Colonic mucosa (tissue), 4 donors: ENCODE data around the gene CIAO3. TPM values are rescaled to one million over a fixed set of nuclear protein-coding genes. Genes with fewer than 3 reads are reported as not detected.

ENCODE experiments used
- DNase-seq: peaks from one replicate; pipeline ENCODE4 v3.0.0-alpha.2; 2020
- H3K27ac ChIP-seq: fragments of 200-600 bp; one replicate; pipeline ENCODE4 v1.8.0; 2021
- H3K27me3 ChIP-seq: fragments of 200-600 bp; one replicate; pipeline ENCODE4 v1.8.0; 2021
- H3K36me3 ChIP-seq: fragments of 200-600 bp; one replicate; pipeline ENCODE4 v1.8.0; 2021
- H3K4me1 ChIP-seq: fragments of 200-600 bp; one replicate; pipeline ENCODE4 v1.8.0; 2021; ENCODE audit warnings: mild to moderate bottlenecking
- H3K4me3 ChIP-seq: fragments of 200-600 bp; one replicate; pipeline ENCODE4 v1.8.0; 2021
- H3K9ac ChIP-seq, 2 donors: one replicate each; pipeline ENCODE4 v1.7.0; 2013; ENCODE audit warnings: control low read depth in 2 of 2, low read depth in 2 of 2, low read length in 2 of 2
- H3K9me3 ChIP-seq: fragments of 200-600 bp; one replicate; pipeline ENCODE4 v1.8.0; 2021
- intact Hi-C: fragments of 100-400 bp; cut with DNase I; formaldehyde crosslinking; loops from one replicate; pipeline ENCODE4 v1.14.1; 2022
- total RNA-seq, 2 donors: library from RNA; stranded (reverse); fragmentation: NEBNext Ultra II Directional in 1 of 2; extraction: Animal tissue kit (Norgen Biotek cat#: 25700) in 1 of 2; gene quantifications; one replicate each; pipeline ENCODE4 v1.2.1, GENCODE V29; 2021
- TF ChIP-seq, protein P1 (sequence below): fragments of 200-600 bp; IDR thresholded peaks from one replicate; pipeline ENCODE4 v1.8.0; 2022; ENCODE audit warnings: antibody characterized with exemption, mild to moderate bottlenecking
- donor health status: healthy.
- donor health status: DM: no; HTN: no; CAD: no.
- donor health status: DM: no; HTN: no; CAD: no.

Gene CIAO3
- total RNA-seq, 2 donors from 2014 or later: 29.2 to 62.1 TPM

DNA sequence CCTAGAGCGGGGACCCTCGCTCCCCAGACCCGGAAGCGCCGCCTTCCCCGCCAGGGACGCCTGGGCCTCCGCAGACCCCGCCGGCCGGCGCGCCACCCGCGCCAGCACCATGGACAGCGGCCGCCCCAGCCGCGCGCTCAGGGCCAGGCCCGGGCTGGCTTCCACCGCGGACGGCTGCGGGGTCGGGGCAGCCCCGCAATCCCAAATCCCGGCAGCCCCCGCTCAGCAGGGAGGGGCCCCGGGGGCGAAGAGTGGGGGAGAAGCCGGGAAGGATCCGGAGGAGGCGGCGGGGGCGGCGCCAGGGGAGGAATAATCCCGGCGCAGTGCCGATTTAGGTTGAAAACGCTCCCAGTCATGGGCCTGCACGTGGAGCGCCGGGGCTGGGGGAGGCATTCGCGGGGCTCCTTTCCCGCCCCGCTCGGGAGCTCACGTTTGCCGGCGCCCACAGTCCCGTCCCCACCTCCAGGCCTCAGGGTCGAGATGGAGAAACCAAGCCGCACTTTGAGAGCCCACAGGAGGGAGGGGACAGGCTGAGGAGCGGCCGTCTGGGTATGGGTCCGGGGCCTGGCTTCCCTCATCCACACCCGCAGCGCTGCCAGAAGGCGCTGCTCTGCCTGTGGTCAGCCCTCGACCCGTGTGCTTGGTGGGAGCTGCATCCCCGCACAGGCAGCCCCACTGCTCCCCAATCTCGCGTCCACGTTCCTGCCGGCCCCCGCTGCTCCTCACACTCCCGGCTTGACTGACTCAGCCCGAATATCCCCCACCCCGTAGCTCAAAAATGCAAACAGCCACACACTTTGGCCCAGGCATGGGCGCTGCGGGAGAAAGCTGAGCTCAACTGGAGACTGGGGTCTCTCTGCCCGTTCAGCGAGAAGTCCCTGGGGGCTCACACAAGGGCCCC is 39.9 kb downstream of the CIAO3 start:
- TF ChIP-seq, protein P1, sequence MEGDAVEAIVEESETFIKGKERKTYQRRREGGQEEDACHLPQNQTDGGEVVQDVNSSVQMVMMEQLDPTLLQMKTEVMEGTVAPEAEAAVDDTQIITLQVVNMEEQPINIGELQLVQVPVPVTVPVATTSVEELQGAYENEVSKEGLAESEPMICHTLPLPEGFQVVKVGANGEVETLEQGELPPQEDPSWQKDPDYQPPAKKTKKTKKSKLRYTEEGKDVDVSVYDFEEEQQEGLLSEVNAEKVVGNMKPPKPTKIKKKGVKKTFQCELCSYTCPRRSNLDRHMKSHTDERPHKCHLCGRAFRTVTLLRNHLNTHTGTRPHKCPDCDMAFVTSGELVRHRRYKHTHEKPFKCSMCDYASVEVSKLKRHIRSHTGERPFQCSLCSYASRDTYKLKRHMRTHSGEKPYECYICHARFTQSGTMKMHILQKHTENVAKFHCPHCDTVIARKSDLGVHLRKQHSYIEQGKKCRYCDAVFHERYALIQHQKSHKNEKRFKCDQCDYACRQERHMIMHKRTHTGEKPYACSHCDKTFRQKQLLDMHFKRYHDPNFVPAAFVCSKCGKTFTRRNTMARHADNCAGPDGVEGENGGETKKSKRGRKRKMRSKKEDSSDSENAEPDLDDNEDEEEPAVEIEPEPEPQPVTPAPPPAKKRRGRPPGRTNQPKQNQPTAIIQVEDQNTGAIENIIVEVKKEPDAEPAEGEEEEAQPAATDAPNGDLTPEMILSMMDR: no peak
- intact Hi-C loops: no loop called here
- Histone ChIP-seq H3K4me1 (peaks cover 2% of the 10 kb centered on the region), H3K4me3 (no peak overlapping the region), H3K9me3 (no peaks in the 10 kb centered on the region), H3K27me3 (peaks cover 57% of the 10 kb centered on the region), H3K27ac (no peak overlapping the region), H3K9ac (peak overlapping the region in 1 of 2 donors; percentile 35), H3K36me3 (no peaks in the 10 kb centered on the region)
- no peak for DNase-seq

DNA sequence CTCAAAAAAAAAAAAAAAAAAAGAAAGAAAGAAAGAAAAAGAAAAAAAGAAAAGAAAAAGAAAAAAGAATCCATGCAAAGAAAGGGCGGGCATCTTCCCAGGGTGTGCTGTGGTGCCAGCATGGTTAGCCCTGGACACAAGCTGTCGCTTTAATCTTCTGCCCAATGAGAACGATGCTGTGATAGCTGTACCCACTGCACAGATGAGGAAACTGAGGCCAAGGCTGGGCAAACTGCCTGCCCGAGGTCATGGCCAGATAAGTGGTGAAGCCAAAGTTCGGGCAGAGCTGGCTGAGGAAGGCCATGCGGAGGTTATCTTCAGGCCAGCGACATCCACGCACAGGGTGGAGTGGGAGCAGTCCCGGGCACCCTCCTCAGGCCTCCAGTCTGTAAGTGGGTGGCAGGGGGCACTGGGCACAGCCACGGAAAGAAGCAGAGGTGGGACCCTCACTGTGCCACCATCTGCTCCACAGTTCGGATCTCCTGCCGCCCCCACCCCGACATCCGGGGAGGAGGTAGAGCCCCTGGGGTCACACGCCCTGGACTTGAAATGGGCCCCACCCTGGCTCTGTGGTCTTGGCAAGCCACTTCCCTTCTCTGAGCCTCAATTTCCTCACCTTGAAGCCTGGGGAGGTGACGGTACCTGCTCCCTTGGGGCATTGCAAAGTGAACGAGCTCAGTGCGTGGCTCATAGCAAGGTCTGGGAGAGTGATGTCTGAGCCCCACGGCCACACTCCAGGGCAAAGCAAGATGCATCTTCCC is 41.7 kb downstream of the CIAO3 start:
- no peak overlapping the region for H3K4me3 ChIP-seq
- no peak overlapping the region for H3K9ac ChIP-seq
- H3K9me3 ChIP-seq: no peaks in the 10 kb centered on the region
- no peaks in the 10 kb centered on the region for H3K36me3 ChIP-seq
- intact Hi-C loops: no loop called here
- H3K27ac ChIP-seq: no peak overlapping the region
- TF ChIP-seq, protein P1: no peak
- DNase-seq: no peak
- peaks cover 51% of the 10 kb centered on the region for H3K27me3 ChIP-seq
- peaks cover 8% of the 10 kb centered on the region for H3K4me1 ChIP-seq

DNA sequence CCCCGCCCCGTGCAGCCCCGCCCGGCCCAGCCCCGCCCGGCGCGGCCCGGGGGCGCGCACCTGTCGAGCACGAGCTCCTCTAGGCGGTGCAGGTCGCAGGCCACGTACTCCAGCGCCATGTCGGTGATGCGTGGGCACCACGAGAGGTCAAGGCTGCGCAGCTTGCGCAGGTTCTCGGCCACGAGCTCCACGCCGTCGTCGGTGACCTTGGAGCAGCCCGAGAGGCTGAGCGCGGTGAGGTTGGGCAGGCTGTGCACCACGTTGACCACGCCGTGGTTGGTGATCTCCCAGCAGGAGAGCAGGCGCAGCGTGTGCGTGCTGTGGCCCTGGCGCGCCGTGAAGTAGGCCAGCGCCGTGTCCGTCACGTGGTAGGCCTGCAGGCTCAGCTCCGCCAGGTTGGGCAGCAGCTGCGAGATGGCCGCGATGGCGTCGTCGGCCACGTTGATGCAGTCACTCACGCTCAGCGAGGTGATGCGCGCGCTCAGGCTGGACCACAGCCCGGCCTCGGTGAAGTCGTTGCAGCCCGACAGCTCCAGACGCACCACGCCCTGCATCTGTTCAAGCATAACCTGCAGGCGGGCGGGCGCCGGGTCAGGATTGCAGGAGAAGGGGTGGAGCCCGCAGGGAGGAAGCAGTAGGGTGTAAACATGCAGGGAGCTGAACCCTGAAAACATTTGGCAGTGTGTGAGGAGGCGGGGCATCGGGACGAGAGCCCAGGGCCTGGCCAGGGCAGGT is 45.3 kb downstream of the CIAO3 start:
- Histone ChIP-seq H3K27ac (no peak overlapping the region), H3K4me3 (peak overlapping the region; percentile 9), H3K9ac (peak overlapping the region; percentile 26 to 39), H3K27me3 (peaks cover 31% of the 10 kb centered on the region), H3K36me3 (no peaks in the 10 kb centered on the region), H3K9me3 (no peaks in the 10 kb centered on the region), H3K4me1 (peaks cover 8% of the 10 kb centered on the region)
- intact Hi-C loops: no loop called here
- TF ChIP-seq, protein P1: no peak
- peak; percentile 96 for DNase-seq

DNA sequence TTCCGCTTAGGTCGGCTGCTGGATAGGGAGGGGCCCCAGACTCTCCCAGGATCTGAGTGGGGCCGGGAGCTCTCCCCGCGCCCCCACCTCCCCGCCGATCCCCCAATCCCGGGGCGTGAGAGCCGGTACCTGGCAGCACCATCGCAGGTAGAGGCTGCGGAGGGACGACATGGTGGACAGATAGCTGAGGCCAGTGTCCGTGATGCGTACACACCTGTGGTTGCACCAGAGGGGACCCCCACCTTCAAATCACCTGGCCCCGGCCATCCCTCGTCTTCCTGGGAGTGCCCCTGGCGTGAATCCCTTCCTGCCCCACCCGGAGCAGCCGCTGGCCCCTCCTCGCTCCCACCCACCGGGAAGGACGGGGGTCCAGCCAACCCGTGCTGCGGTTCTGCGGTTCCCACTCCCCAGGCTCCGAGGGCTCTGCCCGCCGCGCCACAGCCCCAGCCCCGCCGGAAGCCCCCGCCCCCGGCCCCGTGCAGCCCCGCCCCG is 45.9 kb downstream of the CIAO3 start:
- Histone ChIP-seq H3K4me3 (peak overlapping the region; percentile 27), H3K9me3 (no peaks in the 10 kb centered on the region), H3K9ac (no peak overlapping the region), H3K27ac (no peak overlapping the region), H3K27me3 (peaks cover 25% of the 10 kb centered on the region), H3K36me3 (no peaks in the 10 kb centered on the region), H3K4me1 (peaks cover 8% of the 10 kb centered on the region)
- intact Hi-C loops: no loop called here
- no peak for DNase-seq
- TF ChIP-seq, protein P1: no peak
